ENCODE results near the gene DNAI4.

The DNAI4 gene

GRCh38 chr1:66929999-66930822 is 5.6 kb upstream of the DNAI4 start:
- ChIA-PET CTCF (no interaction called here), POLR2A (interaction anchor here (1.0 to 1.6 kb wide), 3 partner anchors 8 to 14 kb away, joined by 3 to 5 read pairs (median 3); no protein-coding TSS in a partner anchor)
- TF ChIP-seq TARDBP (IDR thresholded peaks at IDR 0.05) (no peak), ELF4 (IDR thresholded peaks at IDR 0.05) (peak; percentile 39; the same call in 1 of the 2 replicates)
- DNase-seq (ENCODE audit: extremely low spot score) = peak; percentile 92

GRCh38 chr1:66929691-66929998 is 5.0 kb upstream of the DNAI4 start:
- TF ChIP-seq HDGF (IDR thresholded peaks at IDR 0.05; ENCODE audit: borderline replicate concordance) (no peak), FOXA1 (IDR thresholded peaks at IDR 0.05) (no peak), L3MBTL2 (conservative IDR thresholded peaks at IDR 0.05) (no peak), FOXK2 (IDR thresholded peaks at IDR 0.05) (no peak), BHLHE40 (IDR thresholded peaks at IDR 0.05; ENCODE audit: borderline replicate concordance) (no peak), ARNT (IDR thresholded peaks at IDR 0.05) (no peak)
- ChIA-PET POLR2A (interaction anchor here (1.3 to 1.6 kb wide), 2 partner anchors 8 to 15 kb away, joined by 3 to 5 read pairs; no protein-coding TSS in a partner anchor), CTCF (no interaction called here)
- no peak for DNase-seq (ENCODE audit: extremely low spot score)

GRCh38 chr1:66929146-66929688 is 4.6 kb upstream of the DNAI4 start:
- no peak for DNase-seq (ENCODE audit: extremely low spot score)
- ChIA-PET POLR2A (no interaction called here), CTCF (no interaction called here)
- TF ChIP-seq ARNT (IDR thresholded peaks at IDR 0.05) (no peak), CTBP1 (IDR thresholded peaks at IDR 0.05; ENCODE audit: borderline replicate concordance) (no peak), BHLHE40 (IDR thresholded peaks at IDR 0.05; ENCODE audit: borderline replicate concordance) (no peak), SP1 (IDR thresholded peaks at IDR 0.05) (no peak), SUZ12 (IDR thresholded peaks at IDR 0.05) (no peak), HDGF (IDR thresholded peaks at IDR 0.05; ENCODE audit: borderline replicate concordance) (no peak), TARDBP (IDR thresholded peaks at IDR 0.05) (no peak), ZNF384 (IDR thresholded peaks at IDR 0.05) (no peak), FOXK2 (IDR thresholded peaks at IDR 0.05) (no peak), L3MBTL2 (conservative IDR thresholded peaks at IDR 0.05) (no peak), ELF4 (IDR thresholded peaks at IDR 0.05) (no peak), FOXA1 (IDR thresholded peaks at IDR 0.05) (no peak), NFRKB (IDR thresholded peaks at IDR 0.05) (no peak), PKNOX1 (IDR thresholded peaks at IDR 0.05) (no peak), FOXM1 (IDR thresholded peaks at IDR 0.05; ENCODE audit: borderline replicate concordance) (no peak), LEF1 (IDR thresholded peaks at IDR 0.05; ENCODE audit: borderline replicate concordance) (no peak)

GRCh38 chr1:66927528-66927927 is 2.9 kb upstream of the DNAI4 start:
- CTCF ChIA-PET = interaction anchor here (0.6 kb wide), 1 partner anchor 16 kb away, joined by 3 read pairs; no protein-coding TSS in a partner anchor
- no peak for TF ChIP-seq NFRKB (IDR thresholded peaks at IDR 0.05)
- TF ChIP-seq HDGF (IDR thresholded peaks at IDR 0.05; ENCODE audit: borderline replicate concordance) = no peak
- TF ChIP-seq FOXM1 (IDR thresholded peaks at IDR 0.05; ENCODE audit: borderline replicate concordance) = no peak
- TF ChIP-seq SUZ12 (IDR thresholded peaks at IDR 0.05) = no peak
- TF ChIP-seq LEF1 (IDR thresholded peaks at IDR 0.05; ENCODE audit: borderline replicate concordance) = no peak
- no peak for TF ChIP-seq FOXA1 (IDR thresholded peaks at IDR 0.05)
- no peak for TF ChIP-seq BHLHE40 (IDR thresholded peaks at IDR 0.05; ENCODE audit: borderline replicate concordance)
- TF ChIP-seq ZNF384 (IDR thresholded peaks at IDR 0.05) = no peak
- no peak for TF ChIP-seq ELF4 (IDR thresholded peaks at IDR 0.05)
- no peak for TF ChIP-seq FOXK2 (IDR thresholded peaks at IDR 0.05)
- no peak for TF ChIP-seq CTBP1 (IDR thresholded peaks at IDR 0.05; ENCODE audit: borderline replicate concordance)
- DNase-seq (ENCODE audit: extremely low spot score) = no peak

GRCh38 chr1:66925944-66926343 is 1.3 kb upstream of the DNAI4 start:
- ChIA-PET CTCF (interaction anchor here (0.6 kb wide), 1 partner anchor 197 kb away, joined by 4 read pairs; no protein-coding TSS in a partner anchor), POLR2A (interaction anchor here (1.0 to 1.7 kb wide), 4 partner anchors 10 to 506 kb away, joined by 3 to 5 read pairs (median 4); partner anchors contain the start of gene SLC35D1)
- no peak for DNase-seq (ENCODE audit: extremely low spot score)
- TF ChIP-seq FOXK2 (IDR thresholded peaks at IDR 0.05) (no peak), CTBP1 (IDR thresholded peaks at IDR 0.05; ENCODE audit: borderline replicate concordance) (no peak), HDGF (IDR thresholded peaks at IDR 0.05; ENCODE audit: borderline replicate concordance) (no peak), FOXA1 (IDR thresholded peaks at IDR 0.05) (no peak), ELF4 (IDR thresholded peaks at IDR 0.05) (no peak), PKNOX1 (IDR thresholded peaks at IDR 0.05) (no peak), L3MBTL2 (conservative IDR thresholded peaks at IDR 0.05) (no peak), LEF1 (IDR thresholded peaks at IDR 0.05; ENCODE audit: borderline replicate concordance) (no peak)

More at GRCh38 chr1:66927528-66927927, 2.9 kb upstream of the DNAI4 start:
- POLR2A ChIA-PET = no interaction called here

- TF ChIP-seq ELF4 (IDR thresholded peaks at IDR 0.05) (no peak), L3MBTL2 (conservative IDR thresholded peaks at IDR 0.05) (peak; percentile 32; the same call in 1 of the 2 replicates), SP1 (IDR thresholded peaks at IDR 0.05) (no peak), LEF1 (IDR thresholded peaks at IDR 0.05; ENCODE audit: borderline replicate concordance) (no peak)
- POLR2A ChIA-PET = interaction anchor here (1.0 to 1.7 kb wide), 7 partner anchors 10 to 506 kb away, joined by 3 to 5 read pairs (median 4); partner anchors contain the start of gene SLC35D1
- CTCF ChIA-PET = interaction anchor here (0.7 kb wide), 1 partner anchor 10 kb away, joined by 3 read pairs; no protein-coding TSS in a partner anchor
- no peak for DNase-seq (ENCODE audit: extremely low spot score)
Observed at GRCh38 chr1:66925558-66925910, 878 bp upstream of the DNAI4 start.

GRCh38 chr1:66920543-66920942 is 4.1 kb downstream of the DNAI4 start:
- no peak for TF ChIP-seq LEF1 (IDR thresholded peaks at IDR 0.05; ENCODE audit: borderline replicate concordance)
- TF ChIP-seq SP1 (IDR thresholded peaks at IDR 0.05) = no peak
- TF ChIP-seq CTBP1 (IDR thresholded peaks at IDR 0.05; ENCODE audit: borderline replicate concordance) = no peak
- no peak for TF ChIP-seq FOXK2 (IDR thresholded peaks at IDR 0.05)
- TF ChIP-seq ELF4 (IDR thresholded peaks at IDR 0.05) = no peak
- no peak for TF ChIP-seq L3MBTL2 (conservative IDR thresholded peaks at IDR 0.05)
- no peak for TF ChIP-seq SUZ12 (IDR thresholded peaks at IDR 0.05)
- TF ChIP-seq NFRKB (IDR thresholded peaks at IDR 0.05) = no peak
- TF ChIP-seq HDGF (IDR thresholded peaks at IDR 0.05; ENCODE audit: borderline replicate concordance) = no peak
- TF ChIP-seq TARDBP (IDR thresholded peaks at IDR 0.05) = no peak
- TF ChIP-seq BHLHE40 (IDR thresholded peaks at IDR 0.05; ENCODE audit: borderline replicate concordance) = no peak
- TF ChIP-seq ARNT (IDR thresholded peaks at IDR 0.05) = no peak
- TF ChIP-seq FOXM1 (IDR thresholded peaks at IDR 0.05; ENCODE audit: borderline replicate concordance) = no peak
- TF ChIP-seq ZNF384 (IDR thresholded peaks at IDR 0.05) = no peak
- no peak for TF ChIP-seq FOXA1 (IDR thresholded peaks at IDR 0.05)
- no peak for TF ChIP-seq PKNOX1 (IDR thresholded peaks at IDR 0.05)
- DNase-seq (ENCODE audit: extremely low spot score) = no peak
- POLR2A ChIA-PET = no interaction called here
- CTCF ChIA-PET = no interaction called here
